ENCODE results near the gene ITGAX.

DNA sequence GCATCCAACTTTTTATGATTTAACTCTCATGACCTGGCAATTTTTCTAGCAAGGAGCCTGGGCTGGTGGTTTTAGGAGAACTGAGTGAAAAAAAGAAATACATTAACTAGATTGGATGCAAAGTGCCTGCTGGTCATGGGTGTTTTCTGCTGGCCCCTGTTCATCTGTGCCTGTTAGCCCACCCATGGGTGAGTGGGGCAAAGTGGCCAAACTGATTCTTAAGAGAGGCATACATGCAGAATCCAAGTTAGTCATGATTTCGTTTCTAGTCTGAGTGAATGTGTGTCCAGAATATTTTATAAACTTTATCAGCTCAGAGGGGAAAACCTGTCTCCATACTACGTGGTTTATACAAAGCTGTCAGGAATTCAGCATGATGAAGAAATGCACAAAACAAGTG lies 33.6 kb downstream of the ITGAX start:
- TF ChIP-seq, protein P1, sequence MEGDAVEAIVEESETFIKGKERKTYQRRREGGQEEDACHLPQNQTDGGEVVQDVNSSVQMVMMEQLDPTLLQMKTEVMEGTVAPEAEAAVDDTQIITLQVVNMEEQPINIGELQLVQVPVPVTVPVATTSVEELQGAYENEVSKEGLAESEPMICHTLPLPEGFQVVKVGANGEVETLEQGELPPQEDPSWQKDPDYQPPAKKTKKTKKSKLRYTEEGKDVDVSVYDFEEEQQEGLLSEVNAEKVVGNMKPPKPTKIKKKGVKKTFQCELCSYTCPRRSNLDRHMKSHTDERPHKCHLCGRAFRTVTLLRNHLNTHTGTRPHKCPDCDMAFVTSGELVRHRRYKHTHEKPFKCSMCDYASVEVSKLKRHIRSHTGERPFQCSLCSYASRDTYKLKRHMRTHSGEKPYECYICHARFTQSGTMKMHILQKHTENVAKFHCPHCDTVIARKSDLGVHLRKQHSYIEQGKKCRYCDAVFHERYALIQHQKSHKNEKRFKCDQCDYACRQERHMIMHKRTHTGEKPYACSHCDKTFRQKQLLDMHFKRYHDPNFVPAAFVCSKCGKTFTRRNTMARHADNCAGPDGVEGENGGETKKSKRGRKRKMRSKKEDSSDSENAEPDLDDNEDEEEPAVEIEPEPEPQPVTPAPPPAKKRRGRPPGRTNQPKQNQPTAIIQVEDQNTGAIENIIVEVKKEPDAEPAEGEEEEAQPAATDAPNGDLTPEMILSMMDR (conservative IDR thresholded peaks at IDR 0.05; ENCODE audit: low read length): no peak
- TF ChIP-seq EZH2phosphoT487 (IDR thresholded peaks at IDR 0.05; ENCODE audit: borderline replicate concordance): no peak
